Stimulated activated CD8-positive, alpha-beta memory T cell treated with anti-CD3 and anti-CD28 coated beads, Interleukin-4, amount 100 ng/mL, for 4 hours (primary cell): ENCODE data around the gene DOCK8.
A peak's percentile ranks its signal among the peaks of the same experiment; 100 is the strongest.
"Not testable (repeated sequence)": the region's sequence is repeated elsewhere in the genome, so short reads cannot be mapped to it uniquely, and the experiment has no call there.

Source experiments
- DNase-seq, 2 donors: peaks; one replicate each; pipeline ENCODE4 v3.0.0-alpha.2; 2020; ENCODE audit warnings: low read depth in 2 of 2, low spot score in 1 of 2

The DOCK8 gene

DNA sequence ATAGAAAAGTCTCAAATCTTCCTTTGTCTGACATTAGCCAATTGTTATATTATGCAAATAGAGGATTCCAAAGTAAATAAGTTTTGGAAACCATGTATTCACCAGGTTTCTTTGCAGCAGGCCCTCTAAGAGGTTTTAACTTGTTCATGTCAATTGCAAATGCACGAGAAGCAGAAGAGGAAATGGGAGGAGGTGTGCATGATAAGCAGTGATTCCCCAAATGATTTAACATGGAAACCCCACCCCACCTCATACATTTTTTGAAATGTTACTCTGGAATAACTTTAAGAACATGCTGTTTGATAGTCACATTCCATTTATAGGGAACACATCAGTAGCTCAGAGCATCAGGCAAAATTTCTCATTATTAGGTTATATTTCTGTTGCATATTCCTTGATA lies 190.7 kb downstream of the DOCK8 start:
- DNase-seq = no peak

DNA sequence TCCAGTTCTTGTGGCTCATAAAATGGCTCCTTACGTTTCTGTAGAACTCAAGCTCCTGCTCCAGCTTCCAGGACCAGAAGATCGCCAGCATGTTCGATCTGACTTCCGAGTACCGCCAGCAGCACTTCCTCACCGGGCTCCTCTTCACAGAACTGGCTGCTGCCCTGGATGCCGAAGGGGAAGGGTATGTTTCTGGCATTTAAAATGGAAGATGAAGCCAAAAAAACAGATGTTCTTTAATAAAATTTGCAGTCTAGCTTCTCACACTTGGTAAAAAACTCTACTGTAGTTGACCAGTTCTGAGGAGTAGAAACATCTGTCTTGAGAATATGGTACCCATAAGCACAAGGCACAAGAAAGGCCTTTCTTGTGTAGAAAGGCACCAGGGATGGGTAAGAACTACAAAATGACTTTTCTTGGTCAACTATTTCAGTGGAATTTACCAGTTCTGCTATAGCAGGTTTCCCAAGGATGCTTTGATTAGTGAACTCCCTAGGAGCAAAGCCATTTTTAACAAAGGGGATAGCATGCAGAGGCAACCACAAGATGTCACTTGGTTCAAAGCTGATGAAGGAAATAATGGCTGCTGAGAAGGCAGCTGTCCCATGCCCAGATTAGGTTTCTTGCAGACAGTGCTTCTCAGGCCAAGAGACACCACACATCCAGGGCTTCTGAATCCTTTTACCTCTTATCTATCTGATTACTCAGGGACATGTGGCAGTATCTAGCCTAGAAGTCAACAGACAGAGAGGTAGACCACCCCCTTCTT lies 192.4 kb downstream of the DOCK8 start:
- no peak for DNase-seq

DNA sequence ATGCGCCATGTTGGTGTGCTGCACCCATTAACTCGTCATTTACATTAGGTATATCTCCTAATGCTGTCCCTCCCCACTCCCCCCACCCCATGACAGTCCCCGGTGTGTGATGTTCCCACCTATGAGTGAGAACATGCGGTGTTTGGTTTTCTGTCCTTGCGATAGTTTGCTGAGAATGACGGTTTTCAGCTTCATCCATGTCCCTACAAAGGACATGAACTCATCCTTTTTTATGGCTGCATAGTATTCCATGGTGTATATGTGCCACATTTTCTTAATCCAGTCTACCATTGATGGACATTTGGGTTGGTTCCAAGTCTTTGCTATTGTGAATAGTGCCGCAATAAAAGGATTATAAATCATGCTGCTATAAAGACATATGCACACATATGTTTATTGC lies 195.0 kb downstream of the DOCK8 start:
- DNase-seq = not testable (repeated sequence)

DNA sequence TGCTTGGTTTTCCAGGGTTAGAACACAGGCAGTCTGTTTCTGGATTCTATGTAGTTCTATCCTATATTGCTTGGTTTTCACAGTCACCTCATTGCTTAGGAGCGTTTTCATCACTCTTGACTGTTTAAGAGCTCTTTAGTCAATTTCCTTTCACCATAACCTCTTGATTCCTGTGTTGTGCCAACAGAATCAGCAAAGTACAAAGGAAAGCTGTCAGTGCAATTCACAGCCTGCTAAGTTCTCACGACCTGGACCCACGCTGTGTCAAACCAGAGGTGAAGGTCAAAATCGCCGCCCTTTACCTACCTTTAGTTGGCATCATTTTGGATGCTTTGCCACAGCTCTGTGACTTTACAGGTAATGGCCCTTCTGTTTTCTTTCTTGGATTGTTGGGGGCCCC lies 199.9 kb downstream of the DOCK8 start:
- DNase-seq = no peak

DNA sequence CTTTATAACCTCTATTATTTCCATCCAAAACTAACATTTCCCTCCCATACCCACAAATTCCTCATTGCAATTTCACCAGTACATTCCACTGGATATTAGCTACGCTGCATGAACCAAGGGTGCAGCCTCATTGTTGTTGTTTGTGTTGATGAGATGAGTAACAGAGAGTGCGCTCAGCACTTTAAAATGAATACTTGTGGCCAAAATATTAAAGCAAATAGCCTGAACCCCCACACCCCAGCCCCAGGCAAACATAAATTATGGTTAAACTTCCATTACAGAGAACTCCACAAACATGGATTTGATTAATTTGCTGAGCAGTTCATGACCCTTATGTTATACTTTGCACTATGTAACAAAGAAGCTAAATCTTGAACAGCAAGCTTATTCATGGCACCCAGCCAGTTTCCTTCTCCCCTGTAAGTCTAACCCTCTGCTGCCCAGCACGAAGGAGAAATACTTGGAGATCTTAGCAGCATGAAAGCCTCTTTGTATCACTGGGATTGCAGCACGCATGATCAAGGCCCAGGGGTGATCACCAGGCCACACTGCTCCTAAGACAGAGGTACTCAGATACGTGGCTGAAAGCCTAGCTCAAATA lies 205.0 kb downstream of the DOCK8 start:
- DNase-seq = no peak

DNA sequence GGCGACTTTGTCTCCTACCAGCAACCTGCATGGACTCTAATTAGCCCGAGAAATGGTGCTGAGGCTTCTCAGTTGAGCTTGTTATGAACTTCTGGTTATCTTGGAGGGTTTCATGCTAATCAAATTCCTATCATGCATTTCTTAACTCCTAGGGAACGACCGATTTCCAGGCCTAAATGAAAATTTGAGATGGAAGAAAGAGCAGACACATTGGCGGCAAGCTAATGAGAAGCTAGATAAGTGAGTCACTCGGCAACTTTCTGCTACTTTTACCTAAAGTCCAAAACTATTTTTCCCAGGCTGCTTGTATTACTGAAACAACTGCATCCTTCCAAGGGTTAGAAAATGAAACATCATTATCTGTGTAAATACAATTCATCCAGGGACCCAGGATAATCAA lies 207.2 kb downstream of the DOCK8 start:
- DNase-seq = no peak

DNA sequence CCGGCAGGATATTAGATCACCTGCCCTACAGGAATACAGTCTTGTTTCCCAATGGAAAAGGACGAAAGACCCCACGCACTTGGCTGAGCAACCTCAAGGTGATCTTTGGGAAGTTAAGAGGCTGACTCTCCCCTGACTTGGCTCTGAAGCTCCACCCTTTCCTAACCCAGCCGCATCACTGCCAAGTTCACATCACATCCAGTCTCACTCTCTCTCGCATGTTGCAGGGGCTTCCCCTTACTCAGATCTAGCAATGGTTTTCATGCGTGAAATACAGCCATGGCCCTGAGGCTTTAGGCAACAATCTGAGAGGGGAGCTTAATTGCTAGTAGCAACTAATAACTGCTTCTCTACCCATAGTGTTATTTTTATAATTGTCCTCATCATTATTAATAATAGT lies 211.6 kb downstream of the DOCK8 start:
- no peak for DNase-seq

DNA sequence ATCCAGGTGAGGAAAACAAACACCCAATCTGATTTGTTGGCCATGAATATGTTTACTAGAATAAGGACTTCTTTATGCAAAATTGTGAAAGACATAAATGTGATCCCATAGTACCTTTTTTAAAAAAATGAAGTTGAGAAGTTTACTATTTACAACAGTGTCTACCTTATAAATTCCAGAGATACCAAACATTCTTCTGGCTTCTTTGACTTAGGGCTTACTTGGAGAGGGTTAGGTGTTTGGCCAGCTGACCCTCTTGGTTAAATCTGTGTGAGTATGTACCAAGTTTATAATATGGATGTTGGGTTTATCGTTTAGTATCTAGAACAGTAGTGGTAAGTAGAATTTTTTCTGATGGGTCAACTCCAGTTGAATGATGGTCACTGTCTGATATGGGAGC lies 212.3 kb downstream of the DOCK8 start:
- DNase-seq = no peak

DNA sequence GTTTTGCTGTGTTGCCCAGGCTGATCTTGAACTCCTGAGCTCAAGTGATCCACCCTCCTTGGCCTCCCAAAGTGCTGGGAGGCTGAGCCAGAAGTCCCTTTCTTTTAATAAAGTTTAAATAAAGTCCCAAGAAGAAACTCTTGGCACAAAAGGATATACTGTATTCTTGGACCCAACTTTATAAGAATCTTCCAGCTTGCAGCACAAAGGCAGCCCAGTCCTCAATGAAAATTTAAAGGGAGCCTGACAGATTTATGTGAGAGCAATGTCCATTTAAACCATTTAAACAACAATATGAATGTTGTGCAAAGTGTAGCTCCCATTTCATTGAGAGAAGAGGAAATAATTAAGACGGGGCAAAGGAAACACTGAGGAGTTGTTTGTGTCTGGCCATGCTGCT lies 217.0 kb downstream of the DOCK8 start:
- DNase-seq = no peak

DNA sequence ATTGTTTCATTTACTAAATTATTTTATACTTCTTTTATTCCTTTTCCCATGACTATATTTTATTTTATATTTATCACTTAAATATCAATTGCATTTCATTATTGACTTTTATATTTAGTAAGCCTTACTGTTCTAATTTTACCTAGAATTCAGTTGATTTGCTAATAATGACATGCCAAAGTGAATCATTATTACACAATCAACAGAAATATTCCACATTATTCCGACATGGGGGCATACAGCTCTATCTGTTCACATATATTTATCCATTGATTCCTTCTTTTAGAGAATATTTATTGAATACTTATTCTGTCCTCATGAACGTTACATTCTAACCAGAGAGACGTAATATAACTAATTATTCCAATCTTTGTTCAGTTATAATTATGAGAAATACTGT lies 221.8 kb downstream of the DOCK8 start:
- DNase-seq = no peak

DNA sequence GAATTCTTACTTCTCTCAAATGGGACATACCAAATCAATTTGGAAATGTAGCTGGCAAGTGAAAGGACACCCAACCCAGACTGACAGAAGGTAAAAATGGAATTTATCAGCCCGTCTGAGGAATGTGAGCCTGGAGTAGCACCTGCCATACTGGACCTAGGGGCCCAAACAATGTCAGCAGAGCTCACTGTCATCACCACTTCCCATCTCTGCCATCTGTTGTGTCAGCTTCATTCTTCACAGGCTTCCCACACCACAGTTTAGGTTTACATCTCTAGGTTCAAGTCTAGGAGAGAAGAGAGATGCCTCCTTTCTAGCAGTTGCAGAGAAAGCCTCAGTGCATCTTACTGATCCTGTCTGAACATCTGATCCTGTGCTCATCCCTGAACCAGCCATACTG lies 222.4 kb downstream of the DOCK8 start:
- DNase-seq = no peak

DNA sequence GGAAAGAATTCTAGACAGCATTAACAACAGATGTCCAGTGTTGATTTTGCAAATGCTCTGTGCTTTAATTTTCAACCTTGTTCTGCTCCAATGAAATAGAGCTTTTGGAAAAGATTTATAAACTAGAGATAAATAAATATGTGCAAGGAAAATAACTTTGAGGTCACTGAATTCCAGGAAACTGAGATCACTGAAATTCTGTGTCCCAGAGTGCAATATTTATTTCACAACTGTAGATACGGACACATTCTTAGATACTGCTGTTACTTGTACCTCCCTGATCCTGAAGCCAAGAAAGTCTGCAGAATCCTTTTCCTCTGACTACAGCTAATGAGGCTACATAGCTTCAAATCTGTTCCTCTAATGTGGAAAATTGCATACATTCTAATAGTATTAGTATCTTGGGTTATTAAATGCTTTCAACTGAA lies 222.9 kb downstream of the DOCK8 start:
- no peak for DNase-seq

DNA sequence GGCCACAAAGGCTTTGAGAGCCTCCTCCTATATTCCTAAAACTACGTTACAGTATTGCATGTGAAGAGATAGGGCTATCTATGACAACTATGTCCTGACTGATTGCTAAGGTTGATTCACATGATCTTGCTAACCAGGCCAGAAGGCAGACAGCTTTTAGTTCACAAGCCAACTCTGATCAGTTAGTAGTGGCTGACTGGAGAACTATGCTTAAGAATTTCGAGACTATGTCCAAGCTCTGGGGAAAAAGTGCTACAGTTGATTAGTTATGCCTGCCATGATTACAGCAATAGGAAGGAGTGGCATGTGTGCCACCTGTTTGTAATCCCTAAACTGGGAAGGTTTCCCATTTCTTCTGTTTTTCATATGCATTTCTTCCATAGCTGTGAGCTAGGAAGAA lies 223.4 kb downstream of the DOCK8 start:
- no peak for DNase-seq

DNA sequence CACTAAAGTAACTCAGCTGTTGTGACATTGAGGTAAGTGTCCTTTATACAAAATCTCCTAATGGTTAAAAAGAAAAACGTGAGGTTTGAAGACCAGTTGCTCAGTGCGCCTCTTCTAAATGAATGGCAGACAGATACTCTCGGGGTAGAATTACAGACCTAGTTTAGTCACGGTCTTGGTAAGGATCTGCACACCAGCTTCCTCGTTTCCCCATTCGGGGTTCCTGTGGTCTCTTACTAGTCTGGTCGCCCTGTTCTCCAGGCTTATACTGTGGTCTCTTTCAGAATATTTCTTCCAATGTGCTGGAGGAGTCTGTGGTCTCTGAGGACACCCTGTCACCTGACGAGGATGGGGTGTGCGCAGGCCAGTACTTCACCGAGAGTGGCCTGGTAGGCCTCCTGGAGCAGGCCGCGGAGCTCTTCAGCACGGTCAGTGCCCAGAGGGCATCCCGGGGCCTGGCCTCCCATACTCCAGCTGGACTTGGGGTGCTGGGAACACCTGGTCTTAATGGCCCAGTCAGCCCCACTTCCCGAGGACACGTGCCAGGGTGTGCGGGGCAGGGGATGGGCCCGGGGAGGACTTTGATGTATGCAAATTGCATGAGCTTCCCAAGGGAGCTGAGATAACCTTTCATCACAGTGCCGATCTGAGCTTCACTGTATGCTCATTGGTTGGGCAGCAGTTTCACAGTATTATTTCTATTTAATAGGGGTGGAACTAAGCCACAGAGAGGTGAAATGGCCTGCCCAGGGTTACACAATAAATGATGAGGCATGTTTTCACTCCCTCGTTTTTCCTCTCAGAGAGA lies 224.5 kb downstream of the DOCK8 start:
- DNase-seq = no peak

DNA sequence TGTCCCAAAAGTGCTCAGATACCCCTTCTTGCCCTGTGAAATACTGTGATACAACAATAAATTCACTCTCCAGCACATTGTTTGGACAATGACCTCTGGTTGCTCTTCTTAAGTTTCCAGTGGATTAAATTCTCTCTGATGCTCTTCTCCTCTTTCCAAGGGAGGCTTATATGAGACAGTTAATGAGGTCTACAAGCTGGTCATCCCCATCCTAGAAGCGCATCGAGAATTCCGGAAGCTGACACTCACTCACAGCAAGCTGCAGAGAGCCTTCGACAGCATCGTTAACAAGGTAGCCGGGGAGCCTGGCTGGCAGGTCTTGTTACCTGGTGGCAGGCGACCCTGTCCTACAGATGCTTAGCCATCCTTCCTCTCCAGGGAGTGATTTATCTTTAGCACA lies 226.5 kb downstream of the DOCK8 start:
- no peak for DNase-seq

DNA sequence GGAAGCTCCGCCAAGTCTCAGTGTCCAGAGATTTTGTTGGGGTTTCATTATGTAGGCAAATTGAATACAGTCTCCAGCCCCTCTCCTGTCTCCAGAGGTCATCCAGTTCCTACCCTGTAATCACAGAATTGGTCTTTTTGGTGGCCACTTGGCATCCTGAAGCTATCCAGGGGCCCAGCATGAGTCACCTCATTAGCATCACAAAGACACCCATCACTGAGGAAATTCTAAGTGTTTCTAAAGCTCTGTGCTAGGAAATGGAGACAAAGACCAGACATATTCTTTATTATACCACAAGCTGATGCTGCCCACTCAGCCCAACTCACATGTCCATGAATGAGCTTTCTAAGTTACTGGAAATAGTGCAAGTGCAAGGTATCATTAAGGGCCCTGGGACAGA lies 229.9 kb downstream of the DOCK8 start:
- DNase-seq = no peak

DNA sequence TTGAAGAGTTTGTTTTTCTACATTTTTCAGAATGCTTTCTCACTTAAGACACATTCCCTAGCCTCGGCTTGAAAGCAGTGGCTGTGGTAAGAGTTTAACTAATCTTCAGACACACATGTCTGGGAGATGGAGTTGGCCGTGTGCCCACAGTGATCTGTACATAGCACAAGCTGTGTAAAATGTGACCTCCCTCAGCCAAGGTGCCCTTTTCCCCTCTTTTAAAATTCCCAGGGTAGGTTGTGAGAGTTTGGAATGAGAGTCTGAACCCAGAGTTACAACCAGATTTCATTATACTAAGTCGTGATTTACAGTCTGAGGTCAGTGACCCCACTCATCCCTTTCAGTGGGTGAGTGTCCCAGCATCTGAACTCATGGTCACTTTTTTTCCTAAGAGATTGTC lies 230.4 kb downstream of the DOCK8 start:
- no peak for DNase-seq

DNA sequence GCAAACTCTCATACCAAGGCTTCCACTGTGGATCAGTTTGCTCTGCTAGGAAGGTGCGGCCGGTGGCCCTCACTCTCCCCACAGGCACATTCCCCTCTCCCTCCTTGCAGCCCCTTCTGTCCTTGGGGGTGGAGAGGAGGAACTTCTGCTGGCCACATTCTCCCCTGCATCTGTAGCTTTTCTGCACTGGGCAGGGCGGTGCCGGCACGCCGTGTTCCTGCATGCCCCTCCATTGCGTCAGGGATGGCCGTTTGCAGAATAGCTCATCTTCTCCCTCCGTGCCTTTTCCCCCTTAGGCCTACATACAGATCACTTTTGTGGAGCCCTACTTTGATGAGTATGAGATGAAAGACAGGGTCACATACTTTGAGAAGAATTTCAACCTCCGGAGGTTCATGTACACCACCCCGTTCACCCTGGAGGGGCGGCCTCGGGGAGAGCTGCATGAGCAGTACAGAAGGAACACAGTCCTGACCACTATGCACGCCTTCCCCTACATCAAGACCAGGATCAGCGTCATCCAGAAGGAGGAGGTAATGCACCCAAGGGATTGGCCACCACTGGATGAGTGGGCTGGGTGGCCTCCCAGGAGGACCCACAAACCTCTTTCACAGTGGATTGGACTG lies 231.5 kb downstream of the DOCK8 start:
- no peak for DNase-seq

DNA sequence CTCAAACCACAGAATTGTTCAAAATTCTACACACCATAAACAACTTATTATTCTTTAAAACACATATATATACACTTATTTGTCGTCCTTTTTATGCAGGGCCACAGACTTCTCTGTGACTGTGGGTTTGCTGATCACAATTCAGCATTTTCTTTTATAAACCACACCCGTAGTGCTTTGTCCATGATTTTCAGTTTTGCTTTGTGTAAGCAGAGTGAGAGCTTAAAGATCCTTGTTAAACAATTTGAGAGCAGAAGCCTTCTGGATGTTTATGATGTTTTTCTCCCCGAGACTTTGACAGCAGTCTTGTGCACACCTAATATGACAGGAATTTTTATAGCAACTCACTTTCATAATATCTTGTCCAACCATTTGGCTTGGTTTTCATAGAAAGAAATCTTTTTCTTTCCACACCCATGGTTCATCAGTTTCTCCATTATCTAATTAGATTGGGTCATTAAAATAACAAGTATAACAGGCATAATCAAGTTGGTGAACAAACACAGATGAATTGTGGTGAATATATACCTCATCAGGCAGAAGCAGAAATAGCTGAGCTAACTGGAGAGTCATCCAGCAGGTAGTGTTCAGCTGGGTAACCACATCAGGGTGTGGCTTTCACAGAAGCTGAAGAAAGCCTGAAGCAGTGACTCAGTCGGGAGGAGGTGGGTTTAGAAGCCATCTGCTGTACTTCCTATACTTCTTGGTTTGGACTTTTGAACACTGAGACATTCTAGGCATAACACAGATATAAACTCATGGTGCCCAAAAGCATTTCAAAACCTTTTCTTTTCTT lies 232.8 kb downstream of the DOCK8 start:
- DNase-seq = peak; percentile 24 to 50

DNA sequence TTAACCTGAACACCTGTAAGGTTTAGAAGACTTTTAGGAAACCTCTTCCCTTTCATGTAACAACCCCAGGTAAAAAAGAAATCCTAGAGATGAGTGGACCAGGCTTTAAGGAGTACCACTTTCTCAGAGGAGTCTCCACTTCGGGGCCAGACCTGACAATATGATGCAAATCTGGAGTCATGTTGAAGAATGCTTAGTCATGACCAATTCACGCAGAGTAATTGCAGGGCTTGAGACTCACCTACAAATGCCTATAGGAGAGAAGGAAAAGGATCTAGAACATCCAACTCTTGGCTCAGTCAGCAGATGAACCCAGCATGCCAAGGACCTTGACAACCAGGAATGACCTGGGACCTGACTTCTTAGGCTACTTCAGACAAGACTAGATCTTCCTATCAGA lies 235.4 kb downstream of the DOCK8 start:
- no peak for DNase-seq

DNA sequence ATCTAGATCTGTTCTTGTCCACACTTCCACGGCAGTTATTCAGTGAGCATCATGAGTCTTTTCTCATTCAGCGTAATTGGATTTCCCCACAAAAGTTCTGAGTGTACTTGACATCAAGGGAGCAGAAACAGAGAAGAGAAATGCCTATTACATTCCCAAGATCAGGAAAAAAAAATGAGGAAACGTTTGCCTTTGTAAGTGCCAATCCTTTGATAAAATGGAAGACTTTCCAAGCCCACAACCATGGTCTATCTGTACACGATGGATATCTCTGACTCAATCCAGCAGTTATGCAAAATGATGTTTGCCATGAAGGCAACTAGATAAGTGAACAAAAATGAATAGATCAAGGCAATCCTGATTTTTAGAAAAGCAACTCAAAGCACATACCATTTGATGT lies 235.9 kb downstream of the DOCK8 start:
- DNase-seq = no peak
